Peyer's patch (tissue), 4 donors: Measurements from ENCODE around the gene CEP63. TPM values are rescaled to one million over a fixed set of nuclear protein-coding genes. Genes with fewer than 3 reads are reported as not detected.

ENCODE experiments used
- DNase-seq, 3 donors: peaks; one replicate each; pipeline ENCODE4 v3.0.0-alpha.2; 2017 to 2019
- H3K27ac ChIP-seq, 4 donors: fragments of 200-600 bp; sonication (generic); one replicate each; pipeline ENCODE4 v1.5.1; 2016 to 2019
- H3K27me3 ChIP-seq, 2 donors: fragments of 200-600 bp; sonication (generic); one replicate each; pipeline ENCODE4 v1.5.1; 2019
- H3K36me3 ChIP-seq, 3 donors: fragments of 200-600 bp; sonication (generic); one replicate each; pipeline ENCODE4 v1.5.1; 2016 to 2019
- H3K4me1 ChIP-seq, 4 donors: fragments of 200-600 bp; sonication (generic); one replicate each; pipeline ENCODE4 v1.5.1; 2016 to 2019
- H3K4me3 ChIP-seq, 4 donors: fragments of 200-600 bp; sonication (generic); 1 replicate in 3 of 4; 2 replicates in 1 of 4; pipeline ENCODE4 v1.5.1; 2016 to 2019; ENCODE audit warnings: mild to moderate bottlenecking in 1 of 4
- H3K9me3 ChIP-seq, 4 donors: fragments of 200-600 bp; sonication (generic); one replicate each; pipeline ENCODE4 v1.5.1; 2016 to 2019; ENCODE audit warnings: mild to moderate bottlenecking in 1 of 4
- POLR2A ChIP-seq, 2 donors: fragments of 450-650 bp; IDR thresholded peaks; one replicate each; pipeline ENCODE4 v1.5.1; 2017; ENCODE audit warnings: antibody characterized with exemption in 2 of 2, mild to moderate bottlenecking in 2 of 2, moderate library complexity in 2 of 2
- total RNA-seq, 4 donors: library from RNA; depleted of rRNA; stranded (reverse); fragments of >200 nt; gene quantifications; one replicate each; pipeline ENCODE4 v1.1.0, GENCODE V29; 2016
- TF ChIP-seq, protein P1 (sequence below), 6 experiments: fragments of 450-650 bp in 4 of 6; fragments of 200-600 bp in 2 of 6; sonication (generic) in 1 of 6; IDR thresholded peaks; one replicate each; pipeline ENCODE4 v1.5.1; 2017 to 2019; ENCODE audit warnings: antibody characterized with exemption in 6 of 6, mild to moderate bottlenecking in 3 of 6, moderate library complexity in 1 of 6

Gene CEP63
- total RNA-seq, 4 donors from 2014 or later, result 13.3 to 67.7 (median 19.6) TPM

GRCh38 chr3:134607054-134608022 lies 121.5 kb downstream of the CEP63 start:
- Histone ChIP-seq H3K27ac (no peak overlapping the region), H3K9me3 (no peaks in the 10 kb centered on the region), H3K4me1 (no peaks in the 10 kb centered on the region), H3K27me3 (no peaks in the 10 kb centered on the region), H3K36me3 (no peaks in the 10 kb centered on the region), H3K4me3 (no peak overlapping the region)
- TF ChIP-seq, protein P1, sequence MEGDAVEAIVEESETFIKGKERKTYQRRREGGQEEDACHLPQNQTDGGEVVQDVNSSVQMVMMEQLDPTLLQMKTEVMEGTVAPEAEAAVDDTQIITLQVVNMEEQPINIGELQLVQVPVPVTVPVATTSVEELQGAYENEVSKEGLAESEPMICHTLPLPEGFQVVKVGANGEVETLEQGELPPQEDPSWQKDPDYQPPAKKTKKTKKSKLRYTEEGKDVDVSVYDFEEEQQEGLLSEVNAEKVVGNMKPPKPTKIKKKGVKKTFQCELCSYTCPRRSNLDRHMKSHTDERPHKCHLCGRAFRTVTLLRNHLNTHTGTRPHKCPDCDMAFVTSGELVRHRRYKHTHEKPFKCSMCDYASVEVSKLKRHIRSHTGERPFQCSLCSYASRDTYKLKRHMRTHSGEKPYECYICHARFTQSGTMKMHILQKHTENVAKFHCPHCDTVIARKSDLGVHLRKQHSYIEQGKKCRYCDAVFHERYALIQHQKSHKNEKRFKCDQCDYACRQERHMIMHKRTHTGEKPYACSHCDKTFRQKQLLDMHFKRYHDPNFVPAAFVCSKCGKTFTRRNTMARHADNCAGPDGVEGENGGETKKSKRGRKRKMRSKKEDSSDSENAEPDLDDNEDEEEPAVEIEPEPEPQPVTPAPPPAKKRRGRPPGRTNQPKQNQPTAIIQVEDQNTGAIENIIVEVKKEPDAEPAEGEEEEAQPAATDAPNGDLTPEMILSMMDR (IDR thresholded peaks at IDR 0.05), result no peak
- no peak for TF ChIP-seq POLR2A (IDR thresholded peaks at IDR 0.05)
- peak in 1 of 3 donors; percentile 25 for DNase-seq

DNA sequence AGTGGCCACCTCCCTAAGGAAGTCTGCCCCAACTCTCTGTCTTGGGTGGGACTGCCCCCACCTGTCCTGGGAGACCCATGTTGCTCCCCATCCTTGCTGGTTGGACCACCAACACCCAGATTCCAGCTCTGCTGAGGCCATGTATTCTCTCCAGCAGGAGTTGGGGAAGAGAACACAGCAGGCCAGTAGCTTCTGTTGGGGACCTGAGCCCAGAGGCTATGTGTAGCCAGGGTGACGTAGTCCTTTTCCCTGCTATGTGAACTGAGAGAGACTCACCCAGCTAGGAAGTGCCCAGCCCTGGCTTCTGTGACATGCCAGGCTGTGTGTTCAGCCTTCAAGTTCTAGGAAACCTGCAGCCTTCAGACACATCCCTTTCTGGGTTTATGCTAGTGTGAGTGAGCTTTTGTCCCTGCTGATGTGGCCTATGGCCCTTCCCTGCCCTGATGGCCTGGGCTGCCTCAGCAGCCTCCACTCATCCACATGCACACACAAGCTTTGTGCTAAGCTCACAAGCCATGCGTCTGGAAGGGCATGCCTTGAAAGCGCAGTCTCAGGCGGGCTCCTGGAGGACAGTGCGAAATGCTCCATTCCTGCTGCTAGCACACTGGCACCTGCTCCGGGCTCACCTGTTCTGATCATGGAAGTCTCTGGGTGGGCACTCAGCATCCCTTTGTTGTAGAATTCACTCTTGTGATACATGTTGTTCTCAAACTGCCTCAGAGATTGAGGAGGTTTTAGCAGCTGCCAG lies 122.3 kb downstream of the CEP63 start:
- H3K36me3 ChIP-seq, result no peaks in the 10 kb centered on the region
- no peaks in the 10 kb centered on the region for H3K4me1 ChIP-seq
- no peaks in the 10 kb centered on the region for H3K27me3 ChIP-seq
- no peak overlapping the region for H3K4me3 ChIP-seq
- peak in 1 of 3 donors; percentile 33 for DNase-seq
- no peaks in the 10 kb centered on the region for H3K9me3 ChIP-seq
- TF ChIP-seq, protein P1 (IDR thresholded peaks at IDR 0.05), result no peak
- no peak for TF ChIP-seq POLR2A (IDR thresholded peaks at IDR 0.05)
- no peak overlapping the region for H3K27ac ChIP-seq

GRCh38 chr3:134608771-134609435 lies 123.0 kb downstream of the CEP63 start:
- no peak overlapping the region for H3K27ac ChIP-seq
- no peaks in the 10 kb centered on the region for H3K4me1 ChIP-seq
- H3K36me3 ChIP-seq, result no peaks in the 10 kb centered on the region
- no peaks in the 10 kb centered on the region for H3K27me3 ChIP-seq
- no peak overlapping the region for H3K4me3 ChIP-seq
- no peaks in the 10 kb centered on the region for H3K9me3 ChIP-seq
- DNase-seq, result peak in 1 of 3 donors; percentile 14
- TF ChIP-seq, protein P1 (IDR thresholded peaks at IDR 0.05), result no peak
- no peak for TF ChIP-seq POLR2A (IDR thresholded peaks at IDR 0.05)

GRCh38 chr3:134609821-134610431 lies 124.1 kb downstream of the CEP63 start:
- H3K36me3 ChIP-seq, result no peaks in the 10 kb centered on the region
- H3K4me1 ChIP-seq, result no peaks in the 10 kb centered on the region
- H3K4me3 ChIP-seq, result no peak overlapping the region
- H3K9me3 ChIP-seq, result no peaks in the 10 kb centered on the region
- DNase-seq, result no peak
- no peak overlapping the region for H3K27ac ChIP-seq
- no peak for TF ChIP-seq POLR2A (IDR thresholded peaks at IDR 0.05)
- TF ChIP-seq, protein P1 (IDR thresholded peaks at IDR 0.05), result no peak
- H3K27me3 ChIP-seq, result no peaks in the 10 kb centered on the region
